ENCODE results near the gene MAP3K7.

MAP3K7 gene

DNA sequence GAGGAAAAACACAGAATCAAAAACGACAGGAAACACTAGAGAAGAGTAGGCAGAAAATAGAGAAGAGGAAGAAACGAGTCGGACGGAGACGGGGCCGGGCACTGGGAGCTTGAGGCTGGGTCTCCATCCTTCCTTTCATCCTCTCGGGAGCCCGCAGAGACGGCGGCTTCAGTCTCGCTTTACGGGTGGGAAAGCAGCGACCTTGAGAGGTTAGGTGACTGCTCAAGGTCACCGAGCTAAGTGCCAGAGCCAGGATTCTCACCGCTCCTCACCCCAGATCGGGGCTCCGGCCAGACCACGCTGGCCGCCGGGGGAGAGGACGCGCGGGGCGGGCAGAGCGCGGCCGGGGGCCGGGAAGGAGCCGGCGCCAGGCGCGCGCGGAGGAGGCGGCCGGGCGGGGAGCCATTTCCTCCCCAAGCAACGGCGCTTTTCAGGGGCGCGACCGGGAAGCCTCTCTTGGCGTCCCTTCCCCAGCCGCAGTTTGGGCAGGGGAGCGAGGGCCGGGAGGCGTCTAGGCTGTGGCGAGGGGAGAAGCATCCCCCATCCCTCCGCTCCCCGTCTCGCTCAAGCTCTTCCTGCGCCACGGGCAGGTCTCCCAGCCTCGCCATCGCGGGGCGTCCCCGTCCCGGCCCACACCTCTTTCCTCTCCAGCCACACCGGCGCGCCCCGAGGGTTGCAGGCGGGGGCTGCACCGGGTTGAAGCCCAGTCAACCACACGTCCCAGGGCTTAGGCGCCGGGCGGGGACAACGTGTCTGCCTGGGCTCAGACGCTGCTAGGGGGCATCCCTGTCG is 24.1 kb upstream of the MAP3K7 start:
- peaks cover 0 to 32% (median 12%) of the 10 kb centered on the region in 5 experiments for H3K27me3 ChIP-seq (replicated peaks in 2 of 5; ENCODE audit: control insufficient read depth in 4 of 5, insufficient read depth in 5 of 5, low read length in 4 of 5)
- CTCF ChIA-PET = interaction anchor here (0.8 to 1.9 kb wide), 3 partner anchors 9 to 328 kb away, joined by 3 to 10 read pairs (median 6); no protein-coding TSS in a partner anchor
- peak overlapping the region; percentile 40 to 82 (median 74) for H3K4me3 ChIP-seq (ENCODE audit: control insufficient read depth in 1 of 7, extremely low read depth in 1 of 7, insufficient read depth in 4 of 7, low read depth in 2 of 7, low read length in 6 of 7)
- POLR2A ChIA-PET = no interaction called here
- H3K27ac ChIP-seq (ENCODE audit: insufficient read depth in 1 of 2, low read depth in 1 of 2, low read length in 2 of 2, poor library complexity in 1 of 2, severe bottlenecking in 2 of 2) = no peak overlapping the region
- H3K9me3 ChIP-seq (ENCODE audit: control extremely low read depth in 1 of 5, control insufficient read depth in 4 of 5, insufficient read depth in 2 of 5, low read depth in 1 of 5, low read length in 4 of 5) = no peaks in the 10 kb centered on the region
- peak; percentile 36 to 60 (median 50) for DNase-seq
- H3K36me3 ChIP-seq (ENCODE audit: control insufficient read depth in 4 of 4, insufficient read depth in 4 of 4, low read length in 3 of 4) = no peaks in the 10 kb centered on the region
- H3K4me1 ChIP-seq (ENCODE audit: control extremely low read depth in 1 of 4, control insufficient read depth in 4 of 4, insufficient read depth in 4 of 4, low read length in 3 of 4) = peaks cover 4 to 19% (median 16%) of the 10 kb centered on the region in 4 experiments
- WGBS (ENCODE audit: insufficient coverage) = under 1% methylated on average over 55 of the region's 72 CpGs

DNA sequence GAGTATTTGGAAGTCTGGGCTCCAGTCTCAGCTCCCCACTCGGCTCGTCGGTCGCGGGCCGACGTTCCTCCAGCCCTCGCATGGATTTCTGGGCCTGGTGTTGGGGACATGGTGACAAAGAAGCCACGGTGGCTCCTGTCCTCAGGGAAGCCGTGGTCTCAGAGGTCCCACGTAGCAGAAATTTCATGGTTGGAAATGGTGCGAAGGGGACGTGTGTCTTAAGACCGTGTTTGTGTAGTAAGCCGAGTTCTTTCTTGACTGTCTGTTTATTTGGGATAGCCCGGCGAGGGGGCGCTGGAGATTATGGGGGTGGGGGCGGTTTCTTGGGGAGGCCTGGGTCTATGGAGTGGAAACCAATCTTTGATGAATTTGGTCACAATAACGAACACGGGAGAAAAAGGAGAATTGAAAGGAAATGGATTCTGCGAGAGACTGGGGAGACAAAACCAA is 23.5 kb upstream of the MAP3K7 start:
- Histone ChIP-seq H3K27me3 (replicated peaks in 2 of 5; ENCODE audit: control insufficient read depth in 4 of 5, insufficient read depth in 5 of 5, low read length in 4 of 5) (peaks cover 0 to 32% (median 12%) of the 10 kb centered on the region in 5 experiments), H3K9me3 (ENCODE audit: control extremely low read depth in 1 of 5, control insufficient read depth in 4 of 5, insufficient read depth in 2 of 5, low read depth in 1 of 5, low read length in 4 of 5) (no peaks in the 10 kb centered on the region), H3K36me3 (ENCODE audit: control insufficient read depth in 4 of 4, insufficient read depth in 4 of 4, low read length in 3 of 4) (no peaks in the 10 kb centered on the region), H3K4me1 (ENCODE audit: control extremely low read depth in 1 of 4, control insufficient read depth in 4 of 4, insufficient read depth in 4 of 4, low read length in 3 of 4) (peaks cover 4 to 19% (median 16%) of the 10 kb centered on the region in 4 experiments), H3K4me3 (ENCODE audit: control insufficient read depth in 1 of 7, extremely low read depth in 1 of 7, insufficient read depth in 4 of 7, low read depth in 2 of 7, low read length in 6 of 7) (peak overlapping the region; percentile 3 to 82 (median 74)), H3K27ac (ENCODE audit: insufficient read depth in 1 of 2, low read depth in 1 of 2, low read length in 2 of 2, poor library complexity in 1 of 2, severe bottlenecking in 2 of 2) (no peak overlapping the region)
- 5% methylated on average over 22 of the region's 22 CpGs for WGBS (ENCODE audit: insufficient coverage)
- peak; percentile 4 to 44 (median 20) for DNase-seq
- ChIA-PET CTCF (interaction anchor here (0.6 to 1.9 kb wide), 7 partner anchors 9 to 875 kb away, joined by 3 to 10 read pairs (median 3); partner anchors contain the start of gene MAP3K7), POLR2A (interaction anchor here (0.6 kb wide), 1 partner anchor 830 kb away, joined by 4 read pairs; no protein-coding TSS in a partner anchor)

DNA sequence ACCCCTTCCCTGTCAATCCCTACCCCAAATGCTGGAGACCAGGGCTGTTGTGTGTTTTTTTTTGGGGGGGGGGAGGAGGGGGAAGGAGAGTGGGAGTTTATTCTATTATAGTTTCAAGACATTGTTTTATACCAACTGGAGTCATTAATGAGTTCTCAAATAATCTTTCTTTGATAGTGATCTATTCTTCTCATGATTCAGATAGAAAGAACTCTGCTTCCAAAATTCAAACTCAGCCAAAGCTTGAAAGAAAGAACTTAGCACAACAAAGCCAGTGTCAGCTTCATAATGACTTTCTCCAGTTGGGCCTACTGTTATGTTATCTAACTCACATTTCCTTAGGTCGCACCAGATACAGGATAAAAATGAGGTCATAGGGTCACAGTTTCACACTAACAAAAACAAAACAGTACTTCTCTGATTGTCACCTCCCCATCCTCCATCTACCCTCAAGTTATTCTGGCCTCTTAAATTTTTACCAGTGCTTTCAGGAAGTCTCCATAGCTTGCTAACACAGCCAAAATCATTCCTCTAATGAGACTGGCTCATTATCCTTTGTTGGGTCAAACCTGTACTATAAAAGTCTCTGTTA is 19.0 kb upstream of the MAP3K7 start:
- Histone ChIP-seq H3K27ac (ENCODE audit: insufficient read depth in 1 of 2, low read depth in 1 of 2, low read length in 2 of 2, poor library complexity in 1 of 2, severe bottlenecking in 2 of 2) (no peak overlapping the region), H3K9me3 (ENCODE audit: control extremely low read depth in 1 of 5, control insufficient read depth in 4 of 5, insufficient read depth in 2 of 5, low read depth in 1 of 5, low read length in 4 of 5) (no peaks in the 10 kb centered on the region), H3K4me3 (ENCODE audit: control insufficient read depth in 1 of 7, extremely low read depth in 1 of 7, insufficient read depth in 4 of 7, low read depth in 2 of 7, low read length in 6 of 7) (no peak overlapping the region), H3K27me3 (replicated peaks in 2 of 5; ENCODE audit: control insufficient read depth in 4 of 5, insufficient read depth in 5 of 5, low read length in 4 of 5) (peaks cover 4 to 22% (median 6%) of the 10 kb centered on the region in 5 experiments), H3K36me3 (ENCODE audit: control insufficient read depth in 4 of 4, insufficient read depth in 4 of 4, low read length in 3 of 4) (no peaks in the 10 kb centered on the region), H3K4me1 (ENCODE audit: control extremely low read depth in 1 of 4, control insufficient read depth in 4 of 4, insufficient read depth in 4 of 4, low read length in 3 of 4) (peaks cover 2 to 9% (median 7%) of the 10 kb centered on the region in 4 experiments)
- DNase-seq = peak in 1 of 3 donors; percentile 19
- WGBS (ENCODE audit: insufficient coverage) = 83% methylated on average over 1 of the region's 1 CpG
- CTCF ChIA-PET = no interaction called here
- POLR2A ChIA-PET = no interaction called here

DNA sequence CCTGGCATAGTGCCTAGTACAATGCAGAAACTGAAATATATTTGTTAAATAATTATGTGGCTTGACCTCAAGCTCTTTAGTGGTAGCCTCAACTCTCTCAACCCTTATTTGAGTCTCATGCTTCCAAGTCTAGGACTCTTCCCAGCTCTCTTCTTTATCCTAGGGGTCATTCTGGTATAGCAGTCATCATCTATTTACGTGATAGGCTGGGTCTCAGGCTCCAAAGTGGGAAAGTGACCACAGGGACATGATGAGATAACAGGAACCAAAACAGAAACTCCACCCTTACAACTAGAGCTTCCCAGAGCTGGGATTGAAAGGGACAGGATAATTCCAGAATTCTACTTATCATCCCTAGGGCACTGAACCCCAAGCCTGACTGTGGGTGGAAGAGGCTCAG is 17.7 kb upstream of the MAP3K7 start:
- CTCF ChIA-PET = no interaction called here
- POLR2A ChIA-PET = no interaction called here
- Histone ChIP-seq H3K36me3 (ENCODE audit: control insufficient read depth in 4 of 4, insufficient read depth in 4 of 4, low read length in 3 of 4) (no peaks in the 10 kb centered on the region), H3K4me1 (ENCODE audit: control extremely low read depth in 1 of 4, control insufficient read depth in 4 of 4, insufficient read depth in 4 of 4, low read length in 3 of 4) (no peaks in the 10 kb centered on the region), H3K4me3 (ENCODE audit: control insufficient read depth in 1 of 7, extremely low read depth in 1 of 7, insufficient read depth in 4 of 7, low read depth in 2 of 7, low read length in 6 of 7) (no peak overlapping the region), H3K27ac (ENCODE audit: insufficient read depth in 1 of 2, low read depth in 1 of 2, low read length in 2 of 2, poor library complexity in 1 of 2, severe bottlenecking in 2 of 2) (no peak overlapping the region), H3K27me3 (replicated peaks in 2 of 5; ENCODE audit: control insufficient read depth in 4 of 5, insufficient read depth in 5 of 5, low read length in 4 of 5) (peaks cover 2 to 12% (median 5%) of the 10 kb centered on the region in 5 experiments), H3K9me3 (ENCODE audit: control extremely low read depth in 1 of 5, control insufficient read depth in 4 of 5, insufficient read depth in 2 of 5, low read depth in 1 of 5, low read length in 4 of 5) (no peaks in the 10 kb centered on the region)
- no CpG with 5 or more reads among the region's 1 CpG for WGBS (ENCODE audit: insufficient coverage)
- DNase-seq = no peak

- POLR2A ChIA-PET = no interaction called here
- 100% methylated on average over 3 of the region's 4 CpGs for WGBS (ENCODE audit: insufficient coverage)
- no peak for DNase-seq
- Histone ChIP-seq H3K9me3 (ENCODE audit: control extremely low read depth in 1 of 5, control insufficient read depth in 4 of 5, insufficient read depth in 2 of 5, low read depth in 1 of 5, low read length in 4 of 5) (no peaks in the 10 kb centered on the region), H3K27me3 (replicated peaks in 2 of 5; ENCODE audit: control insufficient read depth in 4 of 5, insufficient read depth in 5 of 5, low read length in 4 of 5) (peaks cover 5 to 27% (median 10%) of the 10 kb centered on the region in 5 experiments), H3K4me3 (ENCODE audit: control insufficient read depth in 1 of 7, extremely low read depth in 1 of 7, insufficient read depth in 4 of 7, low read depth in 2 of 7, low read length in 6 of 7) (no peak overlapping the region), H3K36me3 (ENCODE audit: control insufficient read depth in 4 of 4, insufficient read depth in 4 of 4, low read length in 3 of 4) (no peaks in the 10 kb centered on the region), H3K27ac (ENCODE audit: insufficient read depth in 1 of 2, low read depth in 1 of 2, low read length in 2 of 2, poor library complexity in 1 of 2, severe bottlenecking in 2 of 2) (no peak overlapping the region), H3K4me1 (ENCODE audit: control extremely low read depth in 1 of 4, control insufficient read depth in 4 of 4, insufficient read depth in 4 of 4, low read length in 3 of 4) (no peaks in the 10 kb centered on the region)
- CTCF ChIA-PET = interaction anchor here (1.5 to 1.6 kb wide), 2 partner anchors 10 to 11 kb away, joined by 5 read pairs; no protein-coding TSS in a partner anchor
Observed at GRCh38 chr6:90599151-90599550, 12.3 kb upstream of the MAP3K7 start.

DNA sequence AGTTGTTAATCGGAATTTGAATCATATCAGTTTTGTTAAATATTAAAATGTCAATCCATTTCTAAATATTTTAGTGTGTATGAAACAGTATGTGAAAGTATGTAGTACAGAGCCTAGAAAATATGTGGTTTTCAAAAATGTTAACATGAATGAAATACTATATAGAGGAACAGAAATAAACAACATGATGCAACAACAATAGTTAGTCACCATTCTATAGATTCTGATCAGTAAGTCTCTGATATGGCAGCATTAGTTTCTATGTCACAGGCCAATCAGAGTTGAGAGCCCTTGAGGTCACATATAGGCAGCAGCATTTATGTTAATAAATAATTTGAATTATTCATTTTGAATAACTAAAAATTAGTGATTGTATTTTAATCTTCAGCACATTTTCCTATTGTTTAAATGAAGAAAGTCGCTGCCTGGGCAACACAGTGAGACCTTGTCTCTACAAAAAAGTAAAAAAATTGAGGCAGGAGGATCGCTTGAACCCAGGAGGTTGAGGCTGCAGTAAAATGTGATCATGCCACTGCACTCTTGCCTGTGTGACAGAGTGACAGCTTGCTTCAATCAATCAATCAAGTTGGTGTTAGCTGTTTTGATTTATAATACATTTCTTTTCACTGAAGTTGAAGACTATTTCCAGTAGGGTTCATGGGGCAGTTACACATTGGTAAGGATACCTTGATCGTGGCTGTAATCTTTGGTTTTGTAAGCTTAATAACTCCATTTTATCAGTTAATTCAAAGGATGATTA is 11.5 kb upstream of the MAP3K7 start:
- DNase-seq = no peak
- H3K9me3 ChIP-seq (ENCODE audit: control extremely low read depth in 1 of 5, control insufficient read depth in 4 of 5, insufficient read depth in 2 of 5, low read depth in 1 of 5, low read length in 4 of 5) = no peaks in the 10 kb centered on the region
- H3K27ac ChIP-seq (ENCODE audit: insufficient read depth in 1 of 2, low read depth in 1 of 2, low read length in 2 of 2, poor library complexity in 1 of 2, severe bottlenecking in 2 of 2) = no peak overlapping the region
- H3K36me3 ChIP-seq (ENCODE audit: control insufficient read depth in 4 of 4, insufficient read depth in 4 of 4, low read length in 3 of 4) = no peaks in the 10 kb centered on the region
- WGBS (ENCODE audit: insufficient coverage) = no CpG with 5 or more reads among the region's 4 CpGs
- H3K4me1 ChIP-seq (ENCODE audit: control extremely low read depth in 1 of 4, control insufficient read depth in 4 of 4, insufficient read depth in 4 of 4, low read length in 3 of 4) = no peaks in the 10 kb centered on the region
- H3K4me3 ChIP-seq (ENCODE audit: control insufficient read depth in 1 of 7, extremely low read depth in 1 of 7, insufficient read depth in 4 of 7, low read depth in 2 of 7, low read length in 6 of 7) = no peak overlapping the region
- CTCF ChIA-PET = interaction anchor here (1.5 to 1.6 kb wide), 2 partner anchors 9 to 11 kb away, joined by 5 read pairs; no protein-coding TSS in a partner anchor
- POLR2A ChIA-PET = no interaction called here
- H3K27me3 ChIP-seq (replicated peaks in 2 of 5; ENCODE audit: control insufficient read depth in 4 of 5, insufficient read depth in 5 of 5, low read length in 4 of 5) = peaks cover 5 to 31% (median 10%) of the 10 kb centered on the region in 5 experiments
